NCI-H2196 treated with DMSO at 0.1 percent for 48 hours (cell line): ENCODE results near the gene RNF144B.
"Not testable (repeated sequence)": the region's sequence is repeated elsewhere in the genome, so short reads cannot be mapped to it uniquely, and the experiment has no call there.

Experiments
- DNase-seq: peaks from one replicate; lab custom pipeline; 2025; ENCODE audit not compliant: unreplicated experiment; lab: John Stamatoyannopoulos, UW

Gene RNF144B

GRCh38 chr6:18371010-18371409 is 16.1 kb upstream of the RNF144B start:
- DNase-seq: no peak

- no peak for DNase-seq
These were observed 15.5 kb upstream of the RNF144B start for GRCh38 chr6:18371656-18372055.

GRCh38 chr6:18380158-18380836 is 6.9 kb upstream of the RNF144B start:
- DNase-seq: no peak

DNA sequence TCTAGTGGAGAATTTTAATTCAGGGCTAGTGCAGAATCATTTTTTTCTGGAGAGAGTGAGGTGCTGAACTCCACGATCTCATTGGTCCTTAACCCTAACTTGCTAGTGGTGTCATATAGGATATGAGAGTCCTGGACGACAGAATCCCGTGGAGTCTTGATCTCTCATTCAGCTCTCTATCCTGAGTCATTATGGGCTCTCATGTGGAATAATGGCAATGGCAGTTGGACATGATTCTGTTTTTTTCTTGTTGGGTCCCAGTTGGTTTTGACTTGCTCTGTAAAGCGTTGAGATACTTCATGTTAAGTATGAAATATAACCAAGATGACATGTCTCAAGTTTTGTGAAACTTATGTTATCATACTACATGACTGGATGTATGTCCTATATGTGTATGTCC is 6.3 kb upstream of the RNF144B start:
- DNase-seq: no peak

DNA sequence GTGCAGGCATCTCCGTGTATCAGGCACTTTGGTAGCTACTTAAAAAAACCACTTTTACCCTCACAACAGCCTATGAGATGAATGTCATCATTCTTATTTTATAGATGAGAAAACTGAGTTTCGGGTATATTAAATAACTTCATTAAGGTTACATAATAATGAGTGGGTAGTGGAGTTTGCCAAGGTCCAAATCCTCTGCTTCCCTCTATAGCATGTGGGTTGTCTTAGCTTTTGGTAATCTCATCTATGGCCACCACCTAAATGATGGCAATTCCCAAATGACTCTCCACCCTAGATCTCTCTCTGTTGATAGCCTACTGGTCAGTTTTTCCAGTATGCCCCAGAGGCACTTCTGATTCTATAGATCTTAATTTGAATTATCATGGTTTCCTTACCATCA is 3.7 kb upstream of the RNF144B start:
- DNase-seq: no peak

GRCh38 chr6:18384621-18385020 is 2.5 kb upstream of the RNF144B start:
- DNase-seq: no peak

DNA sequence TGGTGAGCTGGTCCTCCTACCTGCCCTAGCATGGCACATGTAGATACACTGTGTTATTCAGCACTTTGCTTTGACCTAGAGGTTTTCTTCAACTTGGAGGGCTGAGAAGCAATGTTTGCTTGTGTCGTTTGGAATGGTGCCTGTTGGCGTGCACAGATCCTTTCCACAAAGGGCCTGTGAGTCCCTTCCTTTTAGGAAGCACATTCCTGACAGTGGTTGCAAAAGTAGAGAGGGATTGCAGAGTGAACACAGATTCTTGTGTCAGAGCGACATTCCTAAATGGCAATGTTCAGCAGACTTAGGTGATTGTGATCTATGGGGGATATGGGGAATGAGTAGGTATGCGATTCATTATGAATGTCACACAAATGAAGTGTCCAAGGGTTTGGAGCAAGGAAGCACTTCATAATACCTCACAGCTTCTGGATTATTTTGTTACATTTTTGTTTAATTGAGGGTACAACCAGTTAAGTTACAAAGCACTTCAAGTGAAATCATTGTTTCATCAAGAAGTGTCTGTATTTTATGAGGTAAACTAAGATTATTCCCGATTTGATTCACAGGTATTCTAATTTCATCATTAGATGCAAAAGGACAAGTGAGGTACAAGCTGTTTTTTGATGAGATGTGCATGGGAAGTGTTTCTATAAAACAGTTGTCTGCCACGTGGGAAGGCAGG is 713 bp upstream of the RNF144B start:
- DNase-seq: no peak

DNA sequence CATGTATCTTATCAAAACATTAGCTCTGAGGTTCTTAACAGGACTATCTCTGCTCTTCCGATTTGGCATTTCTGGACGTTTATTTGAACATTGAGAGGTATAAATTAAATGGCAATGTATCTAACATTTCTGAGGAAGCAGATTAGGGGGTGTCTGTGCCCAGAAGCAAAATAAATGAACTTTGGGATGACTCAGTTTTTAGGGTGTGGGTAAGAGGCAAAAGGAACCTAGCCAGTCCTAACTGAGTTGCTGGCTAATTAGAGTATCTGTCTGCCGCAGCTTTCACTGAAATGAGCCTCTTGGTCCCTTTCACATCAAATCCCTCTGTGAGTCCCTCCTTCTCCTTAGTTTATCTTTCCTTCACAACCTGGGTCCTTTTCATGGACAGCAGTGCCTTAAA is 1.1 kb downstream of the RNF144B start:
- DNase-seq: no peak

GRCh38 chr6:18388942-18389341 is 1.8 kb downstream of the RNF144B start:
- no peak for DNase-seq

- DNase-seq: no peak
These were observed 2.3 kb downstream of the RNF144B start for GRCh38 chr6:18389479-18389878.

DNA sequence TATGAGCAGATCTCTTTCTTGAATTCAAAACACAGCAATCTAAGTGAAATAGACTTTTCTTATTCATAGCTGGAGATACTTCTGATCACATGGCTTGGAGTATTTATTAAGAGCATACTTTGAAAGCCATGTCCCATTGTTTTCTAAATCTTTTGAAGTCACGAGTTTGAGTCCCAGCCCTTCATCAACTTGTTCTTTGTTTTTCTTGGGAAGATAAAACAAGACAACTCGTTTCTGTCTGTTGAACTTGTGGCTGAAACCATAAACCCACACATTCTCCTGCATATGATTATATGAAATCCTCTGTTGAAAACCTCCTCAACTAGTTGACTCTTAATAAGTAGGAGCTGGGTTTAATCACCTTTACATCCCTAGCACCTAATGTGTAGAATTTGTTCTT is 3.3 kb downstream of the RNF144B start:
- DNase-seq: no peak

DNA sequence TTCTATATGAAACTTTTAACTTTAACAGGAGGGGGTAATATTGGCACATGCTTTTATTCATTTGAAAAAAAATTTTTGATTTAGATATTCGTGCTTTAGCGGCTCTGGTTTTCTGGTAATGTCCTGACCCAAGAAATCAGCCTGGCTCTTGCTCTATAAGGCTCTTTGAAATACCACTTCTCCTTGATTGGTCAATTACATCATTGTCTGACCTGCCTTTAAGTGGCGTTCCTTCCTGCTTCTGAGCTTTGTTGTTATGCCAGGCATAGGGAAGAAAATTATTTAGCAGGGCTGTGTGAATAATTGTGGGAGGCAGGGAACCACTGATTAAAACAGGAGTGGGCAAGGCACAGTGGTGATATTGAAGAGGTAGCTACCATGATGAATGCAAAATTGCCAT is 3.9 kb downstream of the RNF144B start:
- no peak for DNase-seq

DNA sequence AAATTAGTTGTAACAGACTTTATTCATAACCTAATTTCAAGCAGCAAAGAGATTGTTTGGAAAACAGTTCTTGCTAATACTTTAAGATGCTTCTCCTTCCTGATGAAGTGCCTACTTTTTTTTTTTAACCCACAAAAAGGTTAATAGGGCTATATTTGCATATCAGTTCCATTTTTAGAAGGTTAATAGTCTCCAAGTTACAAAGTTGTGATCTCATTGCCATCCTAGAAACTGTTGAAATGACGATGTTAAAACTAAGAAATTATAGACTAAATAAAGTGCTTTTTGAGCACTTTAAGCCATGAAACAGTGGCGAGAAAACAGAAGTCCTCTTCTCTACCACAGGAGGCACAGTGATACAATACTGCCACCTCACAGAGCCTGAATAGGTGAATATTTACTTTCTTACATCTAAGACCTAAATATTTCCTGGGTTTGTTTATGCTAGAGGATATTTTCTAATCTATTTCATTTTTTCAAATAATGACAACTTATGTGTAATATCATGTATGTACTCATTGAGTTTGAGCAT is 5.3 kb downstream of the RNF144B start:
- DNase-seq: no peak

DNA sequence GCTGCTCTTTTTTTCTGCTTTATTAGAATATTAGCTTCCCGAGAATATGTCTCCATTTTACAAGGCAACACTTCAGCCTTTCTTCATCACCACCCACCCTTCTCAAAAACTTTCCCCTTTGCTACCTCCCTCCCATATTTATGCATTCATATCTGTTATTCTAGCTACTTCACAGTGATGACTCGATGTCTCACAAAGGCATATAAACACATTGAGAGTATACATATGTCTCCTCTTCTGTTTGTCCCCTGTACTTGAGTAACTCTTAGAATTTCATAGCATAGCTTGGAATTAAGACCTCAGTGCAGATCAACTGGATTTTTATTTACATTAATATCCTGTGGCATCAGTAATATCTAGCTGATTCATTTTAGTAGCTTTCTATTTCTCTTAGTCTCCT is 6.5 kb downstream of the RNF144B start:
- DNase-seq: no peak

DNA sequence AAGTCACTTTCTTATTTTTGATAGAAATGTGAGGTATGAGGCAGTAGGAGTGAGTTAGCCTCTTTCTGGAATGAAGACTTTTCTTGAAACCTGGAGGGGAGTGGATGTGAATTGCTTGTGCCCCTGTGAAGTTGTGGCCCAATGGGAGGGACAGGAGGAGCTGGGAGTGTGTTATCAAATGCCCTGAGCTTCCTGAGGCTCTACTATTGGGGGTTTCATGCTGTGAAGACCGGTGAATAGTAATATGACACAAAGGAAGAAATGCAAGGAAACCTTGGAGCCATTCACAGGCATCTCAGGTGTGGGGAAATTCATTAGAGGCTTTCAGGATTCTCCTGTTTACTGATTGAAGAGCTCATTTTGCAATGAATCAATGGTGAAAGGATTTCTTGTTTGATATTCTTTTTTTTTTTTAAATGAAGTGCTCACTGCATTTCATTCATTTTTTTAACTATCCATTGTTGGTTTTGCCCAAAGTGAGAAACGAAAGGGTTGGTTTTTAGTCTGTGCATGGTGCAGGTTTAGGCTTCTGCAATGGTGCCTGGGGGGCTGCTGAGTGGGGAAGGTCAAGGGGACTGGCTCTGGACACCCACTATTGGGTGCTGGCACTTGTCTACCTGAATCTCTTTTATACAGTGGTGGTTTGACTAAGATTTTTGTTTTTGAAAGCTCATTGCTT is 8.2 kb downstream of the RNF144B start:
- no peak for DNase-seq

DNA sequence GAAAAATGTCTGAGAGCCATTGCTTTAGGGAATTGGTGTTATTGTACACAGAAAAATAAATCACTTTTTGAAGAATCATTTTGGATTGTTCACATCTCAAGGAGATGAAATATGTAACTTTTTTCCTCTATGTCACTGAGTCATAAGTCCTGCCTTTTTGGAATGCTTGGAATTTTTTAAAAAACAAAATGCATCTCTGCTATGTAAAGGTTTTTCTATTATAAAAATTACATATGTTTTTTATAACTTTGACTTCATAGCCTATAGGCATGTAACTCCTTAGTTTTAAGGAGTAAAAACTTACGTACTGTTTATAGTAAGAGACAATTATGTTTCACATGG is 8.7 kb downstream of the RNF144B start:
- no peak for DNase-seq

- no peak for DNase-seq
These were observed 10.6 kb downstream of the RNF144B start for GRCh38 chr6:18397701-18398100.

GRCh38 chr6:18398225-18398624 is 11.1 kb downstream of the RNF144B start:
- DNase-seq: not testable (repeated sequence)

- DNase-seq: no peak
These were observed 13.8 kb downstream of the RNF144B start for GRCh38 chr6:18400831-18401446.

GRCh38 chr6:18404965-18405364 is 17.8 kb downstream of the RNF144B start:
- not testable (repeated sequence) for DNase-seq

- DNase-seq: no peak
These were observed 18.5 kb downstream of the RNF144B start for GRCh38 chr6:18405477-18406293.
